HG02571 (cell line): Measurements from ENCODE around the gene SLC36A1.
A peak's percentile ranks its signal among the peaks of the same experiment; 100 is the strongest.
"Not testable (repeated sequence)": the region's sequence is repeated elsewhere in the genome, so short reads cannot be mapped to it uniquely, and the experiment has no call there.

Experiments used
- ATAC-seq: cut with Tn5 transposase; IDR thresholded peaks from one replicate; pipeline ENCODE4 v1.9.1; 2021; ENCODE audit warnings: mild to moderate bottlenecking, moderate library complexity; ENCODE audit not compliant: unreplicated experiment

Gene SLC36A1

GRCh38 chr5:151447174-151448037 lies at the start of gene SLC36A1:
Gene SLC36A1, plus strand, starts transcription at chr5:151447603. Its CDS starts 11,190 bp downstream, at chr5:151458793.
- ATAC-seq = peak; percentile 77

GRCh38 chr5:151405334-151406160 lies 41.9 kb upstream of the SLC36A1 start:
- ATAC-seq = no peak

- no peak for ATAC-seq
Measured at GRCh38 chr5:151406322-151406947, 41.0 kb upstream of the SLC36A1 start.

DNA sequence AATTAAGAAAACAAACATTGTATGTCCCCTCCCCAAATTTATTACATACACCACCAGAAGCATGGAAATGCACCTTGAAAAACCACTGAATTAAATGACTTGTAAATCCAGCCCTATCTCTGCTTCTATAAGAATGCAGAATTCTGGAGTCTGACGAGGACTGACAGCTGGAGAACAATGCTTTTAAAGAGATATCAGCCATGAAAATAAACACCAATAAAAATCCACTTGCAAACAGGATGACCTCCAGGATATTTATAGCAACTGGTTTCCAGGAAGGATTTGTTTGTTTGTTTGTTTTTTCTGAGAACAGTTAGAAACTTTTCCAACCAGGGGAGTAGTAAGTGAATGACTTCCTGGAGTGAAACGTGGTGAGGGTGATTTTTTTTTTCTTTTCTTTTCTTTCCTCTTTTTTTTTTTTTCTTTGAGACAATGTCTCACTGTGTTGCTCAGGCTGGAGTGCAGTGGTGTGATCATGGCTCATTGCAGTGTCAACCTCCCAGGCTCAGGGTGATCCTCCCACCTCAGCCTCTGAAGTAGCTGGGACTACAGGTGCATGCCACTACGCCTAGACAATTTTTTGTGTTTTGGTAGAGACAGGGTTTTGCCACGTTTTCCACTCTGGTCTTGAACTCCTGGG lies 38.7 kb upstream of the SLC36A1 start:
- no peak for ATAC-seq

GRCh38 chr5:151413800-151414199 lies 33.6 kb upstream of the SLC36A1 start:
- ATAC-seq = no peak

DNA sequence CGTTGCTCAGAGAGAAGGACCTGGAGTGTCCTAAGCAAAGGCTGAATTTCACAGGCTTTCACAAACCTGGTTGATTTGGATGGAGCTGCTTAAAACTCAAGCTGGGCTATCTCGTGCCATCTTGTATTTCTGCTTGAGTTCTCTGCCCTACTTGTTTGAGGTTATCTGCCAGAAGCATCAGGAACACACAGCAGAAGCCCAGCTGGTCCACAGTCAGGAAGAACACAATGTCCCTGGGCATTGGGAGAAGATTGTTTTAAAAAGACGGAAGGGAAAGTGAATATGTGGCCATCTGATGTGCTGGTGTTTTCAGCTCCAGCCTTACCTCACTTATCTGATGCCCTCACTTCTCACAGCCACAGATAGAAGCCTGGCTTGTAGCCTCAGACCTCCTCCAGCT lies 32.9 kb upstream of the SLC36A1 start:
- ATAC-seq = no peak

DNA sequence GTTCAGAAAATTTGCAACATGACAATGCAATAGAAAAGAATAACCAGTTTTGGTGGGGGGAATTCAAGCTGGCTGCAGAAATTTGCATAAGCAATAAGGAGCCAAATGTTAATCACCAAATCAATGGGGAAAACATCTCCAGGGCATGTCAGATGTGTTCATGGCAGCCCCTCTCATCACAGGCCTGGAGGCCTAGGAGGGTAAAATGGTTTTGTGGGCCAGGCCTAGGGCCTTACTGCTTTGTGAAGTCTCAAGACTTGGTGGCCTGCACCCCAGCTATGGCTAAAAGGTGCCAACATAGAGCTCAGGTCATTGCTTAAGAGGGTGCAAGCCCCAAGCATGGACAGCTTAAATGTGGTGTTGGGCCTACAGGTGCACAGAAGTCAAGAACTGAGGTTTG lies 29.7 kb upstream of the SLC36A1 start:
- no peak for ATAC-seq

DNA sequence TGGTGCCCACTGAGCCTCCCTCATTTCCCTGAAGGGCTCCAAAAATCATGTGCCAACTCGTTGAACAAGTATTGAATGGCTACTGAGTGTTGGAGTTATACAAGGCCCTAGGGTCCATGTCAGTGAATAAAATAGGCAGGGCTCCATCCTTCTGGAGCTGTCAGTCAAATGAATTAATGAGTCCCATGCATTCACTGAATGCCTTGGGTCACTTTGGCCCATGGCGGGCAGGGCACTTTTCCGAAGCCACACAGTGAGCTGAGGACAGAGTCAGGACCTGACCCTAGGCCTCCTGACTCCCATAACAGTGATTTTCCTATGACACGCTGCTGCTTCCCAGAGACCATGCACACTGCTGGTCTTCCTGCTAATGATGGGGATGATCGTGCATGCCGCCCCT lies 27.3 kb upstream of the SLC36A1 start:
- ATAC-seq = no peak

DNA sequence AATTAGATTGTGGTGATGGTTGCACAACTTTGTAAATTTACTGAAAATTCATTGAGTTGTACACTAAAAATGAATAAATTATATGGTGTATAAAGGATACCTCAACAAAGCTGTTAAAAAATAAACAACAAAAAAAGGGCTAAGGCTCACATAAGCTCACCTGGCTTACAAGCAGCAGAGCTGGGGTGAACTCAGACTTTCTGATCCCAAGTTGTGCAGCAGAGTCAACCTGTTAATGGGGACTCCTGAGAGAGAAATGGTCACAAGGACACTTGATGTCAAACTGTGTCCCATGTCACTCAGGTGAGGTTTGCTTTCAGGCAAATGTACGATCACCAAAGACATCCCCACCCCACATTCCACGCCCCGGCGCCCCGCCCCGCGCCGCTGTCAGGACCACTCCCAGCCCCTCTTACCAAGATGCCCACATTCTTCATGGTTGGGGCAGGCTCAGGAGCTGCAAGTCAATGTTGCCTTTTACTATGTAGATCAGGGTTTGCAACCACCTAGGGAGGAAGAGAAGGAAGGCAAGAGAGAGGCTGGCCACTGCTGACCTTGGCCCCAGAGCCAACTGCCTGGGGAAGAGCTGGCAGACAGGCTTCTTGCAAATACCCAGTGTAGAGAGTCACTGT lies 22.4 kb upstream of the SLC36A1 start:
- no peak for ATAC-seq

GRCh38 chr5:151426347-151426746 lies 21.1 kb upstream of the SLC36A1 start:
- ATAC-seq = not testable (repeated sequence)

- ATAC-seq = peak; percentile 98
Measured at GRCh38 chr5:151427258-151427657, 20.1 kb upstream of the SLC36A1 start.

GRCh38 chr5:151430731-151431130 lies 16.7 kb upstream of the SLC36A1 start:
- no peak for ATAC-seq

GRCh38 chr5:151431666-151432065 lies 15.7 kb upstream of the SLC36A1 start:
- no peak for ATAC-seq

DNA sequence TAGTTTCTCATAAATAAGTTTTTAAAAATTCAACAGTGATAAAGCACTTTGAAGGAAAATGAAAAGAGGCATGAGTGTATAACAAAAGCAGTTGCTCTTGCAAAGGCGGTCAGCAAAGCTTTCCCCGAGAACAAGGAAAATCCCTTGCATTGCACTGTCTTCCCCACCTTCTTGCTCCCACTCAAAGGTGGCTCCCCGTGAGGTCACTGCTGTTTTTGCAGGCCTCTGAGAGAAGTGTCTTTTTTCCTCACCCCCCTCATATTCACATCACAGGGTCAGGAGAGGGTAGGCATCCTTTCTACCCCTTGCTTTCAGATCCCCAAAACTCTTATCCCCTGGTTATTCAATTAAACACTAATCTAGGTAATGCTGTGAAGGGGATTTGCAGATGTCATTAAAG lies 15.2 kb upstream of the SLC36A1 start:
- ATAC-seq = no peak

- ATAC-seq = no peak
Measured at GRCh38 chr5:151434570-151435237, 12.7 kb upstream of the SLC36A1 start.

- peak; percentile 11 for ATAC-seq
Measured at GRCh38 chr5:151448038-151448985, 909 bp downstream of the SLC36A1 start.

DNA sequence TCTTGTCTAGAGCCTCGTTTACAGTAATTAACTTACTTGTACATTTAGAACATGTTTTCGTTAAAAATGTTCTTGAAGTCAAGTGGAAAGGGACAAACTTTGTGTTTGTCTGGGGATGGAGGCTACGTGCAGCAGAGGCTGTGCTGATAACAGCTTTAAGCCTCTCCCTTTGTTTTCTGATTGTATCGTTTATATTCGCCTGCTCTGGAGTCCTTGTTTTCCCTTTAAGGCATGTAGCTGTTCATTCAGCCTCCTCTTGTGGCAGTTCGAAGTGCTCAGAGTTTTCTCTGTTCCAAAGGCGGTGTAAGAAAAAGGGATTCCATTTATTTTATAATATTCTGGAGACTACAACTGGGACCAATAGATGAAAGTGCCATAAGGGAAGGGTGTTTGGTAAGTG lies 1.9 kb downstream of the SLC36A1 start:
- no peak for ATAC-seq

DNA sequence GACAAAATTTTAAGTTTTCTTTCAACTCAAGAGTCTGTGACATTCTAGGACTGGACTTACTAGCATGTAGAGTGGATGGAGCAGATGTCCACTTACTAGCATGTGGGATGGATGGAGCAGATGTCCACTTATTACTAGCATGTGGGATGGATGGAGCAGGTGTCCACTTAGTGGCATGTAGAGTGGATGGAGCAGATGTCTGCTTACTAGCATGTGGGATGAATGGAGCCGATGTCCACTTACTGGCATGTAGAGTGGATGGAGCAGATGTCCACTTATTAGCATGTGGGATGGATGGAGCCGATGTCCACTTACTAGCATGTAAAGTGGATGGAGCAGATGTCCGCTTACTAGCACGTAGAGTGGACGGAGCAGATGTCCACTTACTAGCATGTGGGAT lies 2.4 kb downstream of the SLC36A1 start:
- no peak for ATAC-seq

- no peak for ATAC-seq
Measured at GRCh38 chr5:151450605-151451004, 3.2 kb downstream of the SLC36A1 start.
